ENCODE data around the gene OR2T1.
"Not testable (repeated sequence)": the region's sequence is repeated elsewhere in the genome, so short reads cannot be mapped to it uniquely, and the experiment has no call there.

Gene OR2T1, protein sequence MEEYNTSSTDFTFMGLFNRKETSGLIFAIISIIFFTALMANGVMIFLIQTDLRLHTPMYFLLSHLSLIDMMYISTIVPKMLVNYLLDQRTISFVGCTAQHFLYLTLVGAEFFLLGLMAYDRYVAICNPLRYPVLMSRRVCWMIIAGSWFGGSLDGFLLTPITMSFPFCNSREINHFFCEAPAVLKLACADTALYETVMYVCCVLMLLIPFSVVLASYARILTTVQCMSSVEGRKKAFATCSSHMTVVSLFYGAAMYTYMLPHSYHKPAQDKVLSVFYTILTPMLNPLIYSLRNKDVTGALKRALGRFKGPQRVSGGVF

DNA sequence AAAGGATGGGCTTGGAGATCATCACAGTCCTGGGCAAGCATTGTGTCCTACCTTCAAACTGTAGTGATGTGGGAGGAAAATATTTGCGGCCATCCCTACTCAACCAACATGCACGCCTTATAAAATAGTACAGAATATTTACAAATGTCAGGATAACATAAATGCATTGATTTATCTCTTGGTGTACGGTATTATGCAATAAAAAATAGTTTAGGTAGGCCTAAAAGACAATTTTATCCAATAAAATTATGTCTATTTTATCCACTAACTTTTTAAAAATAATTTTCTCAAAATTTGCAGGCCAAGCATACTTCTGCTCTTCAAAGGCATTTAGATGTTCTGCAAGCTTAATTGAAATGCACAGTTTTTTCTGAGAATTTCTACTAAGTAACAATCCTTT is at the start of gene OR2T1:
TSS of gene OR2T1 (plus strand) at position 301 of the 400 bp plus-strand sequence. CDS start 3,100 bp downstream, outside the sequence.
- DNase-seq, result no peak

DNA sequence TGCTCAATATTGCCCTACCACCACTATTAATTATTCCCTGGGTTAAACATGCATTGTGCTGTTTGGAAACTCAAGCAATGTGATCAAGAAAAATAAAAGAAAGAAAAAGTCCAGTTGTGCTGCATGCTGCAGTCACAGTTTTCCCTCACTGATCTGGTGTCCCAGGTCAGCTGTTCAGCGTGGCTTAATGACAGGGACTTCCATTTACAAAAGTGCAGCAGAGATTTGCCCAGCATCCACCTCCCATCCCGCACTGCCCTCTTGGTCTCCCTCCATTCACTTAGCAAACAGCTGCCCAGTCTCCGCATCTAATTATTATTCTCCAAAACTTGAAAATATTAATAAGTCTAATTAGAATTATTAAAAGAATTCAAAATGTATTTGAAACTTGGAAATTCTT is 43.4 kb upstream of the OR2T1 start:
- peak; percentile 18 for DNase-seq

DNA sequence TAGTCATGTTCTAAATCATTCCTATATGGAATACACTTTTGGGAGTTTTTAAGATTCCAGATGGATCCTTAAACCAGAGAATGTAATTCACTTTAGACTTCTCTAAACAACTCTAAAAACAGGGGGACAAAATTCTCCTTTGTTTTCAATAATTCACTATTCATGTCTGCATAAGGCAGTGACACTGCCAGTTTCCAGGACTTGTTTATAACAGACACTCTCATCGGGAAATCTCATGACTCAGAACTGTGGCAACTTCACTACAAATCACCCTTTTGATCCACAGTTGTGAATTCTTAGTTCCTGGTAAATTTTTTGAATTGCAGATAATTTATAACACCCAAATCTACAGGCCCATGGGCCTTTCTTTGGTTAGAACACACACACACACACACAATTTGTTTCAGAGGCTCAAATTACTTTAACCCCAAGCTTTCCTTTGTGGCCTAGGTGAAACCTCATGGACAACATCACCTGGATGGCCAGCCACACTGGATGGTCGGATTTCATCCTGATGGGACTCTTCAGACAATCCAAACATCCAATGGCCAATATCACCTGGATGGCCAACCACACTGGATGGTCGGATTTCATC is 41.6 kb upstream of the OR2T1 start, which contains the start of gene OR2T4:
TSS of gene OR2T4 (plus strand) at position 545 of the 595 bp plus-strand sequence. CDS start at position 545, 0 bp downstream.
- DNase-seq, result peak; percentile 62

DNA sequence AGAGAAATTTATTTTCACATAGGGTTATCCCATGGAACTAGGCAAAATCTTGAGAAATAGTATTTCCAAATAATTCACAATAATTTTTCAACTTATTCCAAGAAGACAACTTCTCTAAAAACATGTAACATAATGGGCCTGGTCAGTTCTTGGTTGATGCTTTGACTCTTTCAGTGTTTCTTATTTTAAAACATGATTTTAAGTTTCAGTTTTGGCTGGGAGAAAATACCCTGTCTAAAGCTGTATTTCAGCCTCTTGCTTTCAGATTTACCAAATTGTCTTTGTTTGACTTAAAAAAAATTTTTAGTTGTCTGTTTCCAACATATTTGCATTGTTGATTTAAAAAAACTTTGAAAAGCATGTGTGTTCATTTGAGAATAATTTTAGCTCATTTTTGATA is 36.2 kb upstream of the OR2T1 start:
- DNase-seq, result no peak

DNA sequence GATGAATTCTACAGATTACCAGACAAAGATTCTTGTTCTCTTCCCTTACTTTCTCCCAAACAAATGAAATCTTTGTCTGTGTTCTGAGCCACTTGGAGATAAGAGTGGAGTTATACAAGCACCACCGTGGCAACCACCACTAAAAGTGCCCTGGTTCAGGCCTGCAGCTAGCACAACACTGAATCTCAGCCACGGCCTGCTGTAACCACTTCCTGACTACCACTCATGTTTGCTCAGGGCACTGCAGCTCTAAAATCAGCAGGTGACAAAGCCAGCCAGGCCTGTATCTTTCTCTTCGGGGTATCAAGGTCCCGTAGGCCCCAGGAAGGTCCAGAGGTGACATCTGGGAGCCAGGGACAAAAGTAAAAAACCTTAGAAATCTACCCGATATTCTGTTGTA is 30.5 kb upstream of the OR2T1 start:
- DNase-seq, result no peak

DNA sequence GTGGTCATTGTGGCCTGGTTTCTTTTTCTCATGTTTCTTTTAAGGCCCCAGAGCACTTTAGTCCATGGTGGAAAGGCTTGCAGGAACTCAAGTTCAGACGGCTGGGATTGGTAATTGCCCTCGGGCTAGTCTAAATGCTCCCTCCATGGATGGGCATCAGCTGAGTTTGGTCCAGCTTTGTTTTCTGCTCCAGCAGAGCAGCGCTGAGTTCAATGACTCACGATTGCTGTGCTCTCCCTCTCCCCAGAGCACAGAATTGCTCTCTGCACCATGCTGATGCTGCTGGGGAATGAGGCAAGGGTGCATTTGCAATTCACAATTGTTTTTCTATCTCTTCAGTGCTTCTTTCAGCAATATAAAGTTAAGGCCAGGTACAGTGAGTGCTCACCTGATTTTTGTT is 29.1 kb upstream of the OR2T1 start:
- DNase-seq, result no peak

DNA sequence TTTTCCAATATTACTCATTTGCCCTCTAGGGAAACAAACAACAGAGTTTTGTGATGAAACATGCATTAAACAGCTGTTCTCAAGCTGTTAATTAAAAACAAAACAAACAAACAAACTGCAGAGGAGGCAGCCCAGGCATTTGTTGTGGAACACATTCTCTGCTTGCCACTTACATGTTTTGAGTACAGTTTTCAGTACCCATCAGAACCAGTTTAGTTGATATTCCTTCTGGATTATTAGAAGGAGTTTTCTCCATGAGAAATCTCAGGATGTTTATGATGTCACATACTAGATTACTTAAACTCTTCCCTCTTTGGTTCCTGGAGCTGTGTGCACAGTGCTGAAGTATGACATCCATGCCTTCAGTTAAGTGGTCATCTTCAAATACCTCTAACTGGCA is 27.4 kb upstream of the OR2T1 start, which contains the start of gene OR2T6:
TSS of gene OR2T6 (plus strand) at position 301 of the 400 bp plus-strand sequence. CDS start 11,863 bp downstream, outside the sequence.
- DNase-seq, result no peak

DNA sequence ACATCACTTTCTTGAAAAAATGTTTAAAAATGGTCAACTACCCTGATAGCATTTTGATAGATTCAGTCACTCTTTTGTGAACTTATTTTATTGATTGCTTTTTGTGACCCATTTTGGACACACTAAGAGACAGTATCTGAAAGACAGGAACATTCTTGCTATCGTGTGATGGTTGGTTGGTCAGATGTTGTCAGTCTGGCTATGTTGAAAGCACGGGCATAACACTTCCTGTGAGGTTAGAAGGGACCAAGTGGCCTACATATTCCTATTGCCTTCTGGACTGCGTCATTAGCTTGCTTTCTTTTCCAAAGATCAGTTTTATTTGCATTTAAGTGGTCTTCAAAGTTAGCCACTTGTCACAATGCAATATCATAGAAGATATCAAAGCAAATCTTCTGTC is 25.9 kb upstream of the OR2T1 start:
- DNase-seq, result no peak

DNA sequence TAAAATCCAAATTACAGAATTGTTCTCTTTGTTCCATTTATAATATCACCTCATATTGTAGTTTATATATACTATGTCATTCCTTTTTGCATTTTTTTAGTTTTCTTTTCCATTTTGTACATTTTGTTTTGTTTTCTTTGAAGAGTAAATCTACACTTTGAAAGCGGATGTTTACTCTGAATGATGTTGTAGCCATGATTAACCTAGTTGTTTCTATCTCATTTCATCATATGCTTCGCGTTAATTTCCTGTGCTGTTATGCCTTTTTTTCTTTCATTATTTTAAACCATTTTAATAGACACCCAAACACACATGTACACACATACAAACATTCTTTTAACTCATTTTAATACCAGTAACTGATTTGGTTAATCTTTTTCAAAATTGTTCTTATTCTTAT is 22.0 kb upstream of the OR2T1 start:
- no peak for DNase-seq

DNA sequence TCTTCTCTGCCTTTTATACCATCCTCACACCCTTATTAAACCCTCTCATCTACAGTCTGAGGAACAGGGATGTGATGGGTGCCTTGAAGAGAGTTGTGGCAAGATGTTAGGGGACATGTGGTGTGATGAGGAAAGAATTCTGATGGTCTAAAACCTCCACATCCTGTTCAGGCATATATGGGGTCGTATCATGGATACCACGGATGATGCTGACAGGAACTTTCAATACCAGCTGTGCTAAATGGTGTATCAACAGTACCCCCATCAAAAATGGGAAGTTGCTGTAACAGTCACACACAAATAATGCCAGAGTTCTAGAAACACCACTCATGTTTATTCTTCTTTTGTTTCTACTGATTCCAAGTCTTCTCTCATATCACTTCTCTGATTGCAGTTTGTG is 14.4 kb upstream of the OR2T1 start:
- no peak for DNase-seq

DNA sequence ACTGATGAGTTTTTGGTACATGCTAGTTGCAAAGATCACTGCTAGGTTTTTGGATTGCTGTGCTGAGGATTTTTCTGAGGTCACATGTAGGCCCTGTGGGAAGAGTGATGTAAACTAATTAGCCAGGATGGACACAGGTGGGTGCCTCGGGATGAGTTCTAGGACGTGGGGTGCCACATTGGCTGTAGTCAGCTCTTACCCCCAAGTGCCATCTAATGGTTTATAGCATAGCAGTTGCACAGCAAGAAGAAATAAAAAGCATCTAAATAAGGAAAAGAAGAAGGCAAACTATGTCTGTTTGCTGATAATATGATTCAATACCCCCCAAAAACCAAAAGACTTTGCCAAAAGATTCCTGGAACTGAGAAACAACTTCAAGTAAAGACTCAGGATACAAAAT is 9.8 kb upstream of the OR2T1 start:
- no peak for DNase-seq

DNA sequence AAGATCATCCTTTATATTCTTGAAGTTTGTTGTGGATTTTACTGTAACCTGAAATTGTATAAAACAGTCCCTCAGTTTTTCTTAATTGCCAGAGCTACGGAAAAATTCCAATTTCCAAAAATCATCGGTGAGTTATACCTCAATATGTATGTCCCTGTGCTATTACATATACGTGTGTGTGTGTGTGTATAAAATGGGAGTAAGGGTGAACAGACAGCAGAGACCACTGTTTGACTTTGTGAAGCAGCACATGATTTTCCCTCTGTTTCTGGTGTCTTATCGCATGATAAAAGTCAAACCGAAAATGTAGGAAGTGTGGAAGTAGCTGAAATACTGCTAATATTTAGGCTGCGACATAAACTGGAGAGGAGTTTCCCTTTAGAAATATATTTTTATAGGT is 1.2 kb downstream of the OR2T1 start:
- DNase-seq, result no peak

DNA sequence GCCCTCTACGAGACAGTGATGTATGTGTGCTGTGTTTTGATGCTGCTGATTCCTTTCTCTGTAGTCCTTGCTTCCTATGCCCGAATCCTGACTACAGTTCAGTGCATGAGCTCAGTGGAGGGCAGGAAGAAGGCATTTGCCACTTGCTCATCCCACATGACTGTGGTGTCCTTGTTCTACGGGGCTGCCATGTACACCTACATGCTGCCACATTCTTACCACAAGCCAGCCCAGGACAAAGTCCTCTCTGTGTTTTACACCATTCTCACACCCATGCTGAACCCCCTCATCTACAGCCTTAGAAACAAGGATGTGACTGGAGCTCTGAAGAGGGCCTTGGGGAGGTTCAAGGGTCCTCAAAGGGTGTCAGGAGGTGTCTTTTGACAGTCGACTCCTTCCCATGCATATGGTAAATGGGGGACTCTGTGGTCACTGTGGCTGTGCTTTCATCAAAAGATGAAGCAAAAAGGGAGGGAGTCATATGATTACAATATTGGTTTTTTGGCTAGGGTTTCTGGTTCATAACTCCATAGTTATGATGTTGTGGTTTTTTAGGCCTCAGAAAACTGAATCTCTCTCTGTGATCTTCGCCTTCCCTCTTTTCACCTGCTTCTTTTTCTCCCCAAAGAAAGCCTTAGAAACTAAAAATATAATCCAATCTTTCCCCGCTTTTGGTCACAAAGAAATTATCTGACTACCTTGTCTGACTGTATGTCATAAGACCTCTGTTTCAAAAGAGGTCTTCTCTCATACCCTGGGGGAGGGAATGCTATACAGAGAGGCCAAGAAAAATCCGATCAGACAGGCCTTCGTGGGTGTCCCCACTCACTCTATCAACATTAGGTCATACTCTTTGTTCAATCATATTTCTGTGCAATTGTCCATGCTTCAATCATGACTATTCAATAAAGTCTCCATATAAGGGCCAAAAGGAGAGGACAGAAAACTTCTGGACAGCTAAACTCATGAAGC is 4.2 kb downstream of the OR2T1 start:
- no peak for DNase-seq

DNA sequence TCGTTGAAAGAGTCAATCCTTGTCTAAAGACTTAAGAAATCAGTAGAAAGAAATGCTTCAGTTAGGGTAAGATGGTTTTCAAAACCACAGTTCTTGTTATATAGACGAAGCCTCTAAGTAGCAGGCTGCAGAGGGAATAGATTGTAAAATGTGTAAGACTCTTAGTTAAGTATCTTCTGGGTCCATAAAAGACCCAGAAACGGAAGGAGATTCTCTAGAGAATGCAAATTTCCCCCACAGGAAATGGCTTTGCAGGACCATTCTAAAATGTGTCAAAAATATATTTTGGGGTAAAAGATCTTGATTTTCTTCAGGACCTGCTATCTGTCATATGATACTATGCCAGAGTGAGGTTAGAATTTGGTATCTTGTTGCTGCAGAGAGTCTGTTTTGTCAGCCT is 13.4 kb downstream of the OR2T1 start:
- DNase-seq, result no peak

DNA sequence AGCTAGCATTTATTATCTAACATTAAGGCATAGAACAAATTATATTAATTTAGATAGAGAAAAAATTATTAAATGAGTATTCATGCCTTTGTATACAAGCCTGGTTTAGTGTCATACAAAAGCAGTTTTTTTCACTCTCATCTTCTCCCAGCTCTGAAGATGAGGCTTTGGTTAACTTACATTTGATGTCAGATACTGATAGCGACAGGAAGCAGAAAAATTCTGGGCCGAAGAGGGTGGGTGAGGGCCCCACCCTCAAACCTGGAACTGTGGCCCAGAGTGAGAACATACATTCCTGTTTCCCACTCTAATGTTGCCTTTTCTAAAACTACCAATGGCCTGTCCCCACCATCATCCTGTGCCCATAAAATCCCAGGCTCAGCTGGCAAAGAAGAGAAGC is 15.0 kb downstream of the OR2T1 start:
- no peak for DNase-seq

DNA sequence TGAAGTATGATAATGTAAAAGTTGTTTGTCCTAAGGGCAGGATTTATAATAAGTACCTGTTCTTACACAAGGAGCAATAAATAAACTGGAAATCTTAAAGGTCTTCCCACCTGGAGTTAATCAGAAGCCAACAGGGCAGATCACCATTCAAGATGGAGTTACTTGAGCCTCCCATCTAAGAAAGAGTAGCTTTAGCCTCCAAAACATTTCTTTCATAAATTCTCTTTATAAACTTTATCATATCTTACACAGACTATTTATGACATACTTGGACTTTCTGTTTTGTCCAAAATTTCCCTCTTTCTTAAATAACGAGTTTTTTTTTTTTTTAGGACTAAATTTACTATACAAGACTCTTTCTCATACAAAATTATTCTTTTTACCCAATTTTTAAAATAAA is 18.5 kb downstream of the OR2T1 start:
- DNase-seq, result no peak

DNA sequence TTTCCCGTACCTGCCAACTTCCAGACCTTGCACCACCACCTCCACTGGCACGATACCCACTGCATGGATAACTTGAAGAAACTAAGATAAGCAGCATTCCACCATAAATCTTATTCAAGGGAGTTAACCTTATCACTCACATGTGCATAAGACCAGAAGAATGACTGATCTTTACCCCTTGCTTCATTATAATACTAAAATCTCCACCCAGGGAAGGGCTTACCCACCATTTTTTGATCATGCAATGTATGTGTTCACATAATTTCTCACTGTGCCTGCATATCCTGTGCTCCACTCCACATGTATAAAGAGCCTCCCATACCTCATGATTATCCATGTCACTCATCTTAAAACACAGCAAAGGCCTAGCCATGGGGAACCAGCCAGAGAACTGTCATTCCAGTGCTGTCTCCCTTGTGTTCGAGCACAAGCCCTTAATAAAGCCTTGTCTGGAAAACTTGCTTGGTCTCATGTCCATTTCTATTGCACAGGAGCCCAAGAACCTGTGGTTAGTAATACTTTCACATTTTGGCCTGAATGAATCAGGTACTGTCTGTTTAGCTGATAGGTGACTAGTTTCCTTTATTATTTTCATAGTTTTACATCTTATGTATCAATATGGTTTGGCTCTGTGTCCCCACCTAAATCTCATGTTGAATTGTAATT is 24.8 kb downstream of the OR2T1 start:
- not testable (repeated sequence) for DNase-seq

DNA sequence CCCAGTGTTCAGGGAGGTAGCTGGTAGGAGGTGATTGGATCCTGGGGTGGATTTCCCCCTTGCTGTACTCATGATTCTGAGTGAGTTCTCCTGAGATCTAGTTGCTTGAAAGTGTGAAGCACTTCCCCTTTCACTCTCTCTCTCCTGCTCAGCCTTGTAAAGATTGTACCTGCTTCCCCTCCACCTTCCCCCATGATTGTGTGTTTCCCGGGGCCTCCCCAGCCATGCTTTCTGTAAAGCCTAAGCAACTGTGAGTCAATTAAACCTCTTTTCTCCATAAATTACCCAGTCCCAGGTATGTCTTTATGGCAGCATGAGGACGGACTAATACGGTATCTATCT is 25.3 kb downstream of the OR2T1 start:
- DNase-seq, result not testable (repeated sequence)

DNA sequence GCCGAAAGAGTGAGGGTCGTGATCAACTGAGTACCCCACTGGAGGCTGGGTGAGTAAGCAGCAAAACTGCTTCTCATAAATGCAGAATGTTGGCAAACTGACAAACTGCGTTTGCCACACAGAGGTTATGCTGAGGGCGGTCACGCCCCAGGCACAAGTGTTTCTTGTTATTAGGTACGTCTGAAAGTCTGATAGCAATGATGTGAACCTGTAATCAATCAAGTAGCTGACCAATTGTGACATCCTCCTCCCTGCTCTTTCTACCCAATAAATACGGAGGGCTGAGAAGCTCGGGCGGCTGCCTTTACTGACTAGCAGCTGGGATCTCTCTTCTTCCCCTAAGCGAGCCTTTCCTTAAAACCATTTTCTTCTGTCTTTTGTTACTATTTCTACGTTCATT is 28.8 kb downstream of the OR2T1 start:
- DNase-seq, result not testable (repeated sequence)

DNA sequence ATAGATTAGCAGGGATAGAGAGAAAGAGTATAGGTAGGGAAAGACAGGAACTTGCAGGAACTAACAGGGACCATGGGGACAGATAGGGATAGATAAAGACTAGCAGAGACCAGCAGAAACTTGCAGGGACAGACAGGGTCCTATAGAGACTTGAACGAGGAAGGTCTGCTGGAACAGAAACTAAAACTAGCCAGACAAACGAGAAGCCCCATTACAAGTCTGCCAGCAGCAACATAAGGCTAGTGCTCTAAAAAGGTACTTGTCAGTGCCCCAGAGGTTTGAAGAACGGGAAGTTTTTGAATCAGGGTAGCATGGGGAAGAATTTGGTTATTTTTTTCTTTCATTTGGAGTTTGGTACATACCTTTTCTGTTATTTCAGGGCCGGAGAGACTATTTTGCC is 29.4 kb downstream of the OR2T1 start:
- DNase-seq, result not testable (repeated sequence)

DNA sequence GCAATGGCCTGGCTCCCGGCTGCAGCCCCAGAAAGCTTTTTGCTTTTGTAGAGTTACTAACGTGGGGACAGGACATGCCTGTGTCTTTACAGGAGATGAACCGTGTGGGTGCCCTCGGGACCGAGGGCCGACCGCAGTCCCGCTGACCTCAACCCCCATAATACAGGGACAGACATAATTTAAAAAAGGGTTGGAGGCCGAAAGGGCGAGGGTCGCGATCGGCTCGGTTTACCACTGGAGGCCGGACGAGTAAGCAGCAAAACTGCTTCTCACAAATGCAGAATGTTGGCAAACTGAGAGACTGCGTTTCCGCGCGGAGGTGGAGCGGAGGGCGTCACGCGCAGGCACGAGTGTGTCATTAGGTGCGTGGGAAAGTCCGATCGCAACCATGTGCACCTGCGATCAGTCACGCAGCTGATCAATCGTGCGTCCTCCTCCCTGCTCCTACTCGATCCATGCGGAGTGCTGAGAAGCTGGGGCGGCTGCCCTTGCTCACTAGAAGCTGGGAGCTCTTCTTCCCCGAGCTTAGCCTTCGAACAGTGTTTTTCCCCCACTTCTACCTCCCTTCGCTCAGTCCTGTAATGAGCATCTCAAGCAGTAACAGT is 31.1 kb downstream of the OR2T1 start:
- not testable (repeated sequence) for DNase-seq

DNA sequence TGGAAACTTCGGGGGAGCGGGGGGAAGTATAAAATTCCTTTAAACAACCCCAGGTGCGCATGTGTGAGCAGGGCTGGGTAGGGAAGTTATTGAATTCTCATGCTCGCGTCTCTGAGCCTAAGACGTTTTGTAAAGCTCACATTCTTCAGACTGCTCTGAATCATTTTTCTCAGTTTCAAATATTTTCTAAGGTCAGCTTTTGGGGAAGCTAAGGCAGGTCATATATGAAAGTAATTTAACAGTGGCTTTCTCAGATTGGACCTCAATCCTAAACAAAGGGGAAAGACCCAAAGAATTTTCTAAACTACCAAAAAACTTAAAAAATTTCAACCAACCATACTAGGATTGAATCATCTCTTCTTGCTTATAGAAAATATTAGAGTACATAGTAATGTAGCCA is 32.1 kb downstream of the OR2T1 start:
- not testable (repeated sequence) for DNase-seq
